WTC11 (cell line): ENCODE data around the gene STEAP1B.

Experiments used
- ARID4B ChIP-seq: sonication (generic); formaldehyde crosslinking; IDR thresholded peaks from 2 replicates; pipeline ENCODE4 v1.8.0; 2023; ENCODE audit warnings: missing genetic modification reagents, mild to moderate bottlenecking, borderline replicate concordance
- JUN ChIP-seq: sonication (generic); formaldehyde crosslinking; IDR thresholded peaks from 2 replicates; pipeline ENCODE4 v1.8.0; 2023; ENCODE audit warnings: mild to moderate bottlenecking, missing genetic modification reagents
- NR3C1 ChIP-seq: sonication (generic); formaldehyde crosslinking; conservative IDR thresholded peaks from 2 replicates; pipeline ENCODE4 v1.8.1; 2023; ENCODE audit warnings: low read depth, mild to moderate bottlenecking, missing genetic modification reagents
- ZNF121 ChIP-seq: sonication (generic); formaldehyde crosslinking; IDR thresholded peaks from 2 replicates; pipeline ENCODE4 v1.8.0; 2023; ENCODE audit warnings: missing genetic modification reagents
- TF ChIP-seq, protein P1 (sequence below): fragments of 200-600 bp; IDR thresholded peaks from 2 replicates; pipeline ENCODE4 v1.8.0; 2022; ENCODE audit warnings: antibody characterized with exemption

DNA sequence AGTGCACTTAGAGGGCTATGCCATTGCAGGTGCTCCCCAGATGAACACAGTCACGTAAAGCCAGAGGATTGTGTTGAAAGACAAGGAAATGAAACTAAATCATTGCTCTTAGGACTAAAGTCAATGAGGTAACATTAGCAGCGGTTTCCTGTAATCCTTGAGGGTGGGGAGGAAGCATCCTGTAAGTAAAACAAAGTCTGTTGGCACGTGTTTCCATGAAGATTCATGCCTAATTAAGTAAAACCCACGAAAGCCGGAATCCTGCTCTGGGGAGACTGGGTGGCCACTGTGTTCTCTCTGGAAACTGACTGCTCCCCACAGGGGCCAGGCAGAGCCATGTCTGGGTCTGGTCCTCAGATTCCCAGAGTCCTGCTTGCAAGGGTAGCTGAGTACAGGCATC is 18.3 kb downstream of the STEAP1B start:
- TF ChIP-seq, protein P1, sequence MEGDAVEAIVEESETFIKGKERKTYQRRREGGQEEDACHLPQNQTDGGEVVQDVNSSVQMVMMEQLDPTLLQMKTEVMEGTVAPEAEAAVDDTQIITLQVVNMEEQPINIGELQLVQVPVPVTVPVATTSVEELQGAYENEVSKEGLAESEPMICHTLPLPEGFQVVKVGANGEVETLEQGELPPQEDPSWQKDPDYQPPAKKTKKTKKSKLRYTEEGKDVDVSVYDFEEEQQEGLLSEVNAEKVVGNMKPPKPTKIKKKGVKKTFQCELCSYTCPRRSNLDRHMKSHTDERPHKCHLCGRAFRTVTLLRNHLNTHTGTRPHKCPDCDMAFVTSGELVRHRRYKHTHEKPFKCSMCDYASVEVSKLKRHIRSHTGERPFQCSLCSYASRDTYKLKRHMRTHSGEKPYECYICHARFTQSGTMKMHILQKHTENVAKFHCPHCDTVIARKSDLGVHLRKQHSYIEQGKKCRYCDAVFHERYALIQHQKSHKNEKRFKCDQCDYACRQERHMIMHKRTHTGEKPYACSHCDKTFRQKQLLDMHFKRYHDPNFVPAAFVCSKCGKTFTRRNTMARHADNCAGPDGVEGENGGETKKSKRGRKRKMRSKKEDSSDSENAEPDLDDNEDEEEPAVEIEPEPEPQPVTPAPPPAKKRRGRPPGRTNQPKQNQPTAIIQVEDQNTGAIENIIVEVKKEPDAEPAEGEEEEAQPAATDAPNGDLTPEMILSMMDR, result no peak
- TF ChIP-seq ARID4B (CRISPR knock-in tag) (no peak), ZNF121 (CRISPR knock-in tag) (no peak), JUN (CRISPR knock-in tag) (no peak), NR3C1 (no peak)
